Neutrophil (primary cell): ENCODE data around the gene SLC25A23.

Experiments used
- H3K27ac ChIP-seq: fragments of 200-600 bp; sonication (generic); 2 replicates; pipeline ENCODE4 v1.5.1; 2016; ENCODE audit warnings: mild to moderate bottlenecking, moderate library complexity
- H3K27me3 ChIP-seq: fragments of 200-600 bp; sonication (generic); 2 replicates; pipeline ENCODE4 v1.6.0; 2016; ENCODE audit warnings: mild to moderate bottlenecking
- H3K36me3 ChIP-seq: fragments of 200-600 bp; sonication (generic); 2 replicates; pipeline ENCODE4 v1.5.1; 2017
- H3K4me1 ChIP-seq, 2 experiments: fragments of 200-600 bp in 1 of 2; sonication (generic) in 1 of 2; 1 replicate in 1 of 2; 2 replicates in 1 of 2; pipeline versions ENCODE4 v1.5.1 to v1.6.1; 2013 to 2016; ENCODE audit warnings: low read depth in 1 of 2, low read length in 1 of 2, mild to moderate bottlenecking in 1 of 2, moderate library complexity in 1 of 2; ENCODE audit not compliant: control insufficient read depth in 1 of 2, insufficient read depth in 1 of 2
- H3K4me3 ChIP-seq, 2 experiments: fragments of 200-600 bp in 1 of 2; sonication (generic) in 1 of 2; 1 replicate in 1 of 2; 2 replicates in 1 of 2; pipeline ENCODE4 v1.5.1; 2013 to 2016; ENCODE audit warnings: low read depth in 1 of 2, low read length in 1 of 2, mild to moderate bottlenecking in 1 of 2, moderate library complexity in 1 of 2
- H3K9me3 ChIP-seq: fragments of 200-600 bp; sonication (generic); 2 replicates; pipeline ENCODE4 v1.5.1; 2016
- TF ChIP-seq, protein P1 (sequence below): fragments of 200-600 bp; sonication (generic); IDR thresholded peaks from 2 replicates; pipeline ENCODE4 v1.5.1; 2016; ENCODE audit warnings: antibody characterized with exemption

The SLC25A23 gene

DNA sequence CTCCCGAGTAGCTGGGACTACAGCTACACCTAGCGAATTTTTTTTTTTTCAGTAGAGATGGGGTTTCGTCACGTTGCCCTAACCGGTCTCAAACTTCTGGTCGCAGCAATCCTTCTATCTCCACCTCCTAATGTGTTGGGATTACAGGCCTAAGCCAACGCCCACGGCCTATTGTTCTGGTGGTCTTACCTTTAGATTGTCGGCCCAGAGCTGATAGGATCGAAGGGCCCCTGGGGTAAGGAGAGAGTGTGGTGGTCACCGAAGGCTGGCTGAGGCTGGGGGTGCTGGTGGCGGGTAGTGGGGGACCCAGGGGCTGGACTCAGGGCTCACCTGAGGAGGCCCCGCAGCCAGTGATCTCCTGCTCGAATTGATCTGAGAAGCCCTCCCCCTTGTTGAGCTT is 11.5 kb upstream of the SLC25A23 start:
- H3K27me3 ChIP-seq: no peaks in the 10 kb centered on the region
- no peak overlapping the region for H3K4me3 ChIP-seq
- TF ChIP-seq, protein P1, sequence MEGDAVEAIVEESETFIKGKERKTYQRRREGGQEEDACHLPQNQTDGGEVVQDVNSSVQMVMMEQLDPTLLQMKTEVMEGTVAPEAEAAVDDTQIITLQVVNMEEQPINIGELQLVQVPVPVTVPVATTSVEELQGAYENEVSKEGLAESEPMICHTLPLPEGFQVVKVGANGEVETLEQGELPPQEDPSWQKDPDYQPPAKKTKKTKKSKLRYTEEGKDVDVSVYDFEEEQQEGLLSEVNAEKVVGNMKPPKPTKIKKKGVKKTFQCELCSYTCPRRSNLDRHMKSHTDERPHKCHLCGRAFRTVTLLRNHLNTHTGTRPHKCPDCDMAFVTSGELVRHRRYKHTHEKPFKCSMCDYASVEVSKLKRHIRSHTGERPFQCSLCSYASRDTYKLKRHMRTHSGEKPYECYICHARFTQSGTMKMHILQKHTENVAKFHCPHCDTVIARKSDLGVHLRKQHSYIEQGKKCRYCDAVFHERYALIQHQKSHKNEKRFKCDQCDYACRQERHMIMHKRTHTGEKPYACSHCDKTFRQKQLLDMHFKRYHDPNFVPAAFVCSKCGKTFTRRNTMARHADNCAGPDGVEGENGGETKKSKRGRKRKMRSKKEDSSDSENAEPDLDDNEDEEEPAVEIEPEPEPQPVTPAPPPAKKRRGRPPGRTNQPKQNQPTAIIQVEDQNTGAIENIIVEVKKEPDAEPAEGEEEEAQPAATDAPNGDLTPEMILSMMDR: no peak
- H3K36me3 ChIP-seq: peaks cover 91% of the 10 kb centered on the region
- no peak overlapping the region for H3K27ac ChIP-seq
- H3K9me3 ChIP-seq: no peaks in the 10 kb centered on the region
- H3K4me1 ChIP-seq: no peaks in the 10 kb centered on the region

- TF ChIP-seq, protein P1: no peak
- H3K4me1 ChIP-seq: no peaks in the 10 kb centered on the region
Measured at GRCh38 chr19:6470173-6470572, 10.6 kb upstream of the SLC25A23 start.

GRCh38 chr19:6467384-6467783 is 7.8 kb upstream of the SLC25A23 start:
- Histone ChIP-seq H3K4me3 (no peak overlapping the region), H3K36me3 (peaks cover 54% of the 10 kb centered on the region), H3K4me1 (peaks cover 4 to 9% of the 10 kb centered on the region in 2 experiments), H3K27ac (no peak overlapping the region), H3K9me3 (no peaks in the 10 kb centered on the region), H3K27me3 (peaks cover 37% of the 10 kb centered on the region)
- TF ChIP-seq, protein P1: no peak

More at GRCh38 chr19:6470173-6470572, 10.6 kb upstream of the SLC25A23 start:
- H3K27me3 ChIP-seq: peaks cover 9% of the 10 kb centered on the region
- H3K27ac ChIP-seq: no peak overlapping the region
- H3K36me3 ChIP-seq: peaks cover 82% of the 10 kb centered on the region
- no peaks in the 10 kb centered on the region for H3K9me3 ChIP-seq
- H3K4me3 ChIP-seq: no peak overlapping the region

- H3K27me3 ChIP-seq: peaks cover 44% of the 10 kb centered on the region
- H3K27ac ChIP-seq: no peak overlapping the region
- TF ChIP-seq, protein P1: no peak
- H3K9me3 ChIP-seq: no peaks in the 10 kb centered on the region
- H3K4me1 ChIP-seq: peaks cover 4 to 9% of the 10 kb centered on the region in 2 experiments
- H3K4me3 ChIP-seq: no peak overlapping the region
- peaks cover 47% of the 10 kb centered on the region for H3K36me3 ChIP-seq
Measured at GRCh38 chr19:6466526-6467248, 7.1 kb upstream of the SLC25A23 start.

DNA sequence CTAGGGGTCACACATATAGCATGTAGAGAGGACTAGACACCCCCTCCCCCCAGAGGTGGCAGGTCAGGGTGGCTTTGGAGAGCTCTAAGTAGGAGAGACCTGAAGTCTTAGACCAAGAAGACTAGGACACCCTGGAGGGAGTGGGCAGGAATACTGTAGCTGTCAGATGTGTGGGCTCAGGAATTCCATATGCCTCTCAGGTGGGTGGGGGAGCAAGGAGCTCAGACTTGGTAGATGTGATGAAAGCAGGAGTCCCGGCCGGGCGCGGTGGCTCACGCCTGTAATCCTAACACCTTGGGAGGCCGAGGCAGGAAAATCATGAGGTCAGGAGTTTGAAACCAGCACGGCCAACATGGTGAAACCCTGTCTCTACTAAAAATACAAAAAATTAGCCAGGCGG is 6.1 kb upstream of the SLC25A23 start:
- H3K4me1 ChIP-seq: peaks cover 6 to 9% of the 10 kb centered on the region in 2 experiments
- no peak overlapping the region for H3K27ac ChIP-seq
- no peaks in the 10 kb centered on the region for H3K9me3 ChIP-seq
- TF ChIP-seq, protein P1: no peak
- H3K27me3 ChIP-seq: peaks cover 50% of the 10 kb centered on the region
- no peak overlapping the region for H3K4me3 ChIP-seq
- H3K36me3 ChIP-seq: peaks cover 37% of the 10 kb centered on the region
